ENCODE results near the gene MRLN. TPM values are rescaled to one million over a fixed set of nuclear protein-coding genes. Genes with fewer than 3 reads are reported as not detected.
"Not testable (repeated sequence)": the region's sequence is repeated elsewhere in the genome, so short reads cannot be mapped to it uniquely, and the experiment has no call there.

MRLN gene
- total and polyA plus RNA-seq, 2 donors: 5.7 TPM; not detected in 1

DNA sequence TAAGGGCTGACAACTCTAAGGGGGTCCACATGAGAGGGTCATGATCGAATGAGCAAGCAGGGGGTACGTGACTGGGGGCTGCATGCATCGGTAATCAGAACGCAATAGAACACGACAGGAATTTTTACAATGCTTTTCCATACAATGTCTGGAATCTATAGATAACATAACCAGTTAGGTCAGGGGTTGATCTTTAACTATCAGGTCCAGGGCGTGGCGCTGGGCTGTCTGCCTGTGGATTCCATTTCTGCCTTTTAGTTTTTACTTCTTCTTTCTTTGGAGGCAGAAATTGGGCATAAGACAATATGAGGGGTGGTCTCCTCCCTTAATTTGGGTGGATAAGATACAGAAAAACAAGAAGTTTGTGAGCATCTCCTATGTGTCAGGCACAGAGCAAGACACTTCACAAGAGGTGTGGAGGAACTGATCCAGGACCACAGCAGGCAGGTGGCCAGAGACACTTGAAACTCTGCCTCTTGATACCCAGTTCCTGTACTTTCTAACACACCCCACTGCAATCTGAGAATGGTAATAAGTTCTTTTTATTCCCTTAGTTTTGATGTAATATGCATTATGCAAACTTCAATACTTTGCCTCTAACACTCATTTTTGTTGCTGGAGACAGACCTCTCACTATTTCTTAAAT, 18.0 kb upstream of the MRLN start:
- WGBS: 93% methylated on average over 7 of the region's 7 CpGs

GRCh38 chr10:59770689-59771088, 17.4 kb upstream of the MRLN start:
- DNase-seq (ENCODE audit: extremely low spot score): no peak
- Histone ChIP-seq H3K4me3 (ENCODE audit: low read depth, low read length) (no peak overlapping the region), H3K4me1 (ENCODE audit: insufficient read depth) (no peaks in the 10 kb centered on the region), H3K36me3 (ENCODE audit: insufficient read depth) (no peaks in the 10 kb centered on the region), H3K27ac (ENCODE audit: low read depth) (no peak overlapping the region)
- WGBS: 92% methylated on average over 11 of the region's 11 CpGs

More for the DNA sequence above, 18.0 kb upstream of the MRLN start:
- no peak overlapping the region for H3K4me3 ChIP-seq (ENCODE audit: low read depth, low read length)
- no peak overlapping the region for H3K27ac ChIP-seq (ENCODE audit: low read depth)
- no peaks in the 10 kb centered on the region for H3K4me1 ChIP-seq (ENCODE audit: insufficient read depth)
- no peaks in the 10 kb centered on the region for H3K36me3 ChIP-seq (ENCODE audit: insufficient read depth)
- no peak for DNase-seq (ENCODE audit: extremely low spot score)

- no peak for DNase-seq (ENCODE audit: extremely low spot score)
- WGBS: 38% methylated on average over 2 of the region's 2 CpGs
Observed at GRCh38 chr10:59762505-59762904, 9.2 kb upstream of the MRLN start.

GRCh38 chr10:59757966-59758365, 4.7 kb upstream of the MRLN start:
- WGBS: 58% methylated on average over 3 of the region's 3 CpGs
- DNase-seq (ENCODE audit: extremely low spot score): no peak

More at GRCh38 chr10:59762505-59762904, 9.2 kb upstream of the MRLN start:
- H3K4me3 ChIP-seq (ENCODE audit: low read depth, low read length): no peak overlapping the region
- H3K36me3 ChIP-seq (ENCODE audit: insufficient read depth): no peaks in the 10 kb centered on the region
- no peaks in the 10 kb centered on the region for H3K4me1 ChIP-seq (ENCODE audit: insufficient read depth)
- no peak overlapping the region for H3K27ac ChIP-seq (ENCODE audit: low read depth)

GRCh38 chr10:59754951-59755350, 1.7 kb upstream of the MRLN start:
- H3K36me3 ChIP-seq (ENCODE audit: insufficient read depth): no peaks in the 10 kb centered on the region
- no peak overlapping the region for H3K4me3 ChIP-seq (ENCODE audit: low read depth, low read length)
- DNase-seq (ENCODE audit: extremely low spot score): no peak
- no peaks in the 10 kb centered on the region for H3K4me1 ChIP-seq (ENCODE audit: insufficient read depth)
- H3K27ac ChIP-seq (ENCODE audit: low read depth): no peak overlapping the region
- 88% methylated on average over 4 of the region's 4 CpGs for WGBS

More at GRCh38 chr10:59757966-59758365, 4.7 kb upstream of the MRLN start:
- Histone ChIP-seq H3K4me3 (ENCODE audit: low read depth, low read length) (no peak overlapping the region), H3K4me1 (ENCODE audit: insufficient read depth) (no peaks in the 10 kb centered on the region), H3K36me3 (ENCODE audit: insufficient read depth) (no peaks in the 10 kb centered on the region), H3K27ac (ENCODE audit: low read depth) (no peak overlapping the region)

GRCh38 chr10:59752278-59752940, 846 bp downstream of the MRLN start:
- H3K27ac ChIP-seq (ENCODE audit: low read depth): no peak overlapping the region
- DNase-seq (ENCODE audit: extremely low spot score): no peak
- 68% methylated on average over 2 of the region's 2 CpGs for WGBS
- no peaks in the 10 kb centered on the region for H3K36me3 ChIP-seq (ENCODE audit: insufficient read depth)
- no peaks in the 10 kb centered on the region for H3K4me1 ChIP-seq (ENCODE audit: insufficient read depth)
- no peak overlapping the region for H3K4me3 ChIP-seq (ENCODE audit: low read depth, low read length)

DNA sequence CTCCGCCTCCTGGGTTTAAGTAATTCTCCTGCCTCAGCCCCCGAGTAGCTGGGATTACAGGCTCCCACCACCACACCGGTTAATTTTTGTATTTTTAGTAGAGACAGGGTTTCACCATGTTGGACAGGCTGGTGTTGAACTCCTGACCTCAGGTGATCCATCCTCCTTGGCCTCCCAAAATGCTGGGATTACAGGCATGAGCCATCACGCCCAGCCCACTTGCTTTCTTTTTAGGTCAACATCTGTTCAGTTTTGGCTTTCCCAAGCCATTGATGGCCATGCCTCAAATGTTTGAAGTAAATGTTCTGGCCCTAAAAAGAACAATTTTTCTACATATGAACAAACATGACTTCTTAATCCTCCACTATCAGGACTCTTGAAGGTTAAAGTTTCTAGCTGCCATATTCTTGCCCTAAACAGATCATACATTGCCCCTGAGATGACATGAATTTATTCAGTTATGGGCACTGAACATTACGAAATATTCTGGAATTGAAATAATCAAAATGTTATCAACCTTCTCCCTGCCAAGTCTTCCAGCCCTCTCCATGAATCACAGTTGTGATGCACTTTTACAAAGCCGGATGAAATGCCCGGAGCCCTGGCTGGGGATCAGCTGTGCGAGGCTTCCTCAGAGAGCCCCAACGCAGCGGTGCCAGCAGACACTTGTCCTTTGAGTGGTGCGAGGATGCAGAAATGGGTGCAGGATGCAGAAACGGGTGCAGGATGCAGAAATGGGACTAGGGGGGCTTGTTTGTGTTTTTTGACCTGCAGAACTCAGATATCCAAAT, 2.9 kb downstream of the MRLN start:
- DNase-seq (ENCODE audit: extremely low spot score): no peak
- Histone ChIP-seq H3K36me3 (ENCODE audit: insufficient read depth) (no peaks in the 10 kb centered on the region), H3K4me1 (ENCODE audit: insufficient read depth) (no peaks in the 10 kb centered on the region), H3K27ac (ENCODE audit: low read depth) (no peak overlapping the region), H3K4me3 (ENCODE audit: low read depth, low read length) (no peak overlapping the region)
- 67% methylated on average over 12 of the region's 12 CpGs for WGBS

GRCh38 chr10:59748834-59749233, 4.4 kb downstream of the MRLN start:
- no peaks in the 10 kb centered on the region for H3K4me1 ChIP-seq (ENCODE audit: insufficient read depth)
- H3K27ac ChIP-seq (ENCODE audit: low read depth): no peak overlapping the region
- H3K36me3 ChIP-seq (ENCODE audit: insufficient read depth): no peaks in the 10 kb centered on the region
- 61% methylated on average over 1 of the region's 1 CpG for WGBS
- no peak for DNase-seq (ENCODE audit: extremely low spot score)
- H3K4me3 ChIP-seq (ENCODE audit: low read depth, low read length): no peak overlapping the region

- WGBS: 68% methylated on average over 2 of the region's 2 CpGs
- DNase-seq (ENCODE audit: extremely low spot score): no peak
- H3K4me1 ChIP-seq (ENCODE audit: insufficient read depth): no peaks in the 10 kb centered on the region
- no peak overlapping the region for H3K27ac ChIP-seq (ENCODE audit: low read depth)
- H3K36me3 ChIP-seq (ENCODE audit: insufficient read depth): no peaks in the 10 kb centered on the region
- H3K4me3 ChIP-seq (ENCODE audit: low read depth, low read length): no peak overlapping the region
Observed at GRCh38 chr10:59745163-59745650, 8.0 kb downstream of the MRLN start.

DNA sequence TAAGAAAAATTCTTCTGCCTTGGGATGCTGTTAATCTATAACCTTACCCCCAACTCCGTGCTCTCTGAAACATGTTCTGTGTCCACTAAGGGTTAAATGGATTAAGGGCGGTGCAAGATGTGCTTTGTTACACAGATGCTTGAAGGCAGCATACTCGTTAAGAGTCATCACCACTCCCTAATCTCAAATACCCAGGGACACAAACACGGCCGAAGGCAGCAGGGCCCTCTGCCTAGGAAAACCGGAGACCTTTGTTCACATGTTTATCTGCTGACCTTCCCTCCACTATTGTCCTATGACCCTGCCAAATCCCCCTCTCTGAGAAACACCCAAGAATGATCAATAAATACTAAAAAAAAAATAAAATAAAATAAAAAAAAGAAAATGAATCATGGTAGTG, 8.5 kb downstream of the MRLN start:
- not testable (repeated sequence) for H3K4me1 ChIP-seq (ENCODE audit: insufficient read depth); DNase-seq (ENCODE audit: extremely low spot score); H3K27ac ChIP-seq (ENCODE audit: low read depth); H3K36me3 ChIP-seq (ENCODE audit: insufficient read depth); H3K4me3 ChIP-seq (ENCODE audit: low read depth, low read length)
- WGBS: 76% methylated on average over 6 of the region's 6 CpGs

GRCh38 chr10:59744156-59744555, 9.1 kb downstream of the MRLN start:
- 94% methylated on average over 32 of the region's 32 CpGs for WGBS

DNA sequence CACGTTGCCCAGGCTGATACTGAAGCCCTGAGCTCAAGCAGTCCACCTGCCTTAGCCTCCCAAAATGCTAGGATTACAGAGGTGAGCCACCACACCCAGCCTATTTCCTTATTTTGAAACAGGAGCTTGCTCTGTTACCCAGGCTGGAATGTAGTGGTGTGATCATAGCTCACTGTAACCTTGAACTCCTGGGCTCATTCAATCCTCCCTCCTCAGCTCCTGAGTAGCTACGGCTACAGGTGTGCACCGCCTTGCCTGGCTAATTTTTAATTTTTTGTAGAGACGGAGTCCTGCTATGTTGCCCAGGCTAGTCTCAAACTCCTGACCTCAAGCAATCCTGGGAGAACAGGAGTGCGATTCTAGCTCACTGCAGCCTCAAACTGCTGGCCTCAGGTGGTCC, 11.7 kb downstream of the MRLN start:
- WGBS: 92% methylated on average over 5 of the region's 5 CpGs
- H3K4me3 ChIP-seq (ENCODE audit: low read depth, low read length): no peak overlapping the region
- no peaks in the 10 kb centered on the region for H3K4me1 ChIP-seq (ENCODE audit: insufficient read depth)
- no peaks in the 10 kb centered on the region for H3K36me3 ChIP-seq (ENCODE audit: insufficient read depth)
- no peak for DNase-seq (ENCODE audit: extremely low spot score)
- no peak overlapping the region for H3K27ac ChIP-seq (ENCODE audit: low read depth)

More at GRCh38 chr10:59744156-59744555, 9.1 kb downstream of the MRLN start:
- not testable (repeated sequence) for H3K36me3 ChIP-seq (ENCODE audit: insufficient read depth); H3K27ac ChIP-seq (ENCODE audit: low read depth); H3K4me1 ChIP-seq (ENCODE audit: insufficient read depth); DNase-seq (ENCODE audit: extremely low spot score); H3K4me3 ChIP-seq (ENCODE audit: low read depth, low read length)

DNA sequence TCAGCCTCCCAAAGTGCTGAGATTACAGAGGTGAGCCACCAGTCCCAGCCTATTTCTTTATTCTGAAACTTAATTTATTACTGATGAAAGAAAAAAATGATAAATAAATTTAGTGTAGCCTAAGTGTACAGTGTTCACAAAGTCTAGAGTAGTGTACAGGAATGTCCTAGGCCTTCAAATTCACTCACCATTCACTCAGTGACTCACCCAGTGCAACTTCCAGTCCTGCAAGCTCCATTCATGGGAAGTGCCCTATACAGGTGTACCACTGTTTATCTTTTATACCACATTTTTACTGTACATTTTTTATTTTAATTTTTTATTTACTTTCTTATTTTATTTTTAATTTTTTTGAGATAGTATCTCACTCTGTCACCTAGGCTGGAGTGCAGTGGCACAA, 12.2 kb downstream of the MRLN start:
- H3K4me1 ChIP-seq (ENCODE audit: insufficient read depth): no peaks in the 10 kb centered on the region
- H3K27ac ChIP-seq (ENCODE audit: low read depth): no peak overlapping the region
- no peak overlapping the region for H3K4me3 ChIP-seq (ENCODE audit: low read depth, low read length)
- DNase-seq (ENCODE audit: extremely low spot score): no peak
- no peaks in the 10 kb centered on the region for H3K36me3 ChIP-seq (ENCODE audit: insufficient read depth)

DNA sequence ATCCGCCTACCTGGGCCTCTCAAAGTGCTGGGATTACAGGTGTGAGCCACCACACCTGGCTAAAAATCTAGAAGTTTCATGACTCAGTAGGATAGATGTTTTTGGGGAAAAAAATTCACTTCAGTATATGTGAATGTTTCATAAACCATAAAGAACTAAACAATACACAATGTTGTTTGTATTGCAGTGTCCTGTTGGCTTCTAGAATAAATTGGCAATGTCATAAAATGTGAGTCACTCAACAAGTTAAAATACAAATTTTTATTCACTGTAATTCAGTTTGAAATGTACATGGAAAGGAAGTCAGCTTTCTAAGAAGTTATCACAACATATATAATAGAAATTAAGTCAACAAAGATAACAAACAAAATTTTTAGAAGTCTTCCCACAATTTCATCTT, 16.5 kb downstream of the MRLN start:
- H3K4me3 ChIP-seq (ENCODE audit: low read depth, low read length): no peak overlapping the region
- H3K36me3 ChIP-seq (ENCODE audit: insufficient read depth): no peaks in the 10 kb centered on the region
- H3K27ac ChIP-seq (ENCODE audit: low read depth): no peak overlapping the region
- no peak for DNase-seq (ENCODE audit: extremely low spot score)
- WGBS: 93% methylated on average over 1 of the region's 1 CpG
- H3K4me1 ChIP-seq (ENCODE audit: insufficient read depth): no peaks in the 10 kb centered on the region
